IgD-negative memory B cell (primary cell): ENCODE results near the gene FBXO34. TPM values are rescaled to one million over a fixed set of nuclear protein-coding genes. Genes with fewer than 3 reads are reported as not detected.
A peak's percentile ranks its signal among the peaks of the same experiment; 100 is the strongest.
"Not testable (repeated sequence)": the region's sequence is repeated elsewhere in the genome, so short reads cannot be mapped to it uniquely, and the experiment has no call there.

ENCODE experiments used
- H3K27ac Mint-ChIP-seq, 3 donors: one replicate each; pipeline ENCODE4 v1.8.0; 2020 to 2022; ENCODE audit warnings: mild to moderate bottlenecking in 3 of 3, mixed read lengths in 3 of 3, moderate library complexity in 1 of 3
- H3K27me3 Mint-ChIP-seq: one replicate; pipeline ENCODE4 v1.8.0; 2021; ENCODE audit warnings: mixed read lengths
- H3K36me3 Mint-ChIP-seq: one replicate; pipeline ENCODE4 v1.8.0; 2020; ENCODE audit warnings: mild to moderate bottlenecking, mixed read lengths
- H3K4me1 Mint-ChIP-seq, 3 donors: one replicate each; pipeline ENCODE4 v1.8.0; 2020 to 2022; ENCODE audit warnings: mixed read lengths in 3 of 3, mild to moderate bottlenecking in 1 of 3
- H3K4me3 Mint-ChIP-seq, 4 donors: one replicate each; pipeline ENCODE4 v1.8.0; 2020 to 2022; ENCODE audit warnings: mild to moderate bottlenecking in 4 of 4, mixed read lengths in 4 of 4, moderate library complexity in 3 of 4
- H3K9me3 Mint-ChIP-seq, 3 donors: one replicate each; pipeline ENCODE4 v1.8.0; 2020 to 2021; ENCODE audit warnings: mixed read lengths in 3 of 3, mild to moderate bottlenecking in 1 of 3
- polyA plus RNA-seq: library from polyadenylated mRNA; unstranded; fragments of 300-500 nt; fragmentation: Illumina TruSeq; gene quantifications from one replicate; pipeline ENCODE4 v1.2.3, GENCODE V29; 2021

Gene FBXO34
- polyA plus RNA-seq, 1 donor from 2014 or later: 23.7 TPM

DNA sequence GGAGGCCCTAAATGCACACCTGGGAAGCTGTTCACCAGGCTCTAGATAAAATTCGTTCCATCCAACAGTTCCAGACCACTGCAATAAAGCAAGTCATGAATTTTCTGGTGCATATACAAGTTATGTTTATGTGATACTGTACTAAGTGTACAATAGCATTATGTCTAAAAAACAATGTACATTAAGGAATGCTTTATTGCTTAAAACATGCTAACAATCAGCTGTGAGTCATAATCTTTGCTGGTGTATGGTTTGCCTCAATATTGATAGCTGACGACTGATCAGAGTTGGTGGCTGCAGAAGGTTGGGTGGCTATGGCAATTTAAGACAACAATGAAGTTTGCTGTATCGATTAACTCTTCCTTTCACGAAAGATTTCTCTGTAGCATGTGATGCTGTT lies 88.1 kb downstream of the FBXO34 start:
- Mint-ChIP-seq H3K27me3 (no peaks in the 10 kb centered on the region), H3K4me3 (no peak overlapping the region), H3K36me3 (peaks cover 3% of the 10 kb centered on the region), H3K9me3 (no peaks in the 10 kb centered on the region), H3K27ac (no peak overlapping the region), H3K4me1 (peaks cover 0 to 4% (median 1%) of the 10 kb centered on the region in 3 donors)

DNA sequence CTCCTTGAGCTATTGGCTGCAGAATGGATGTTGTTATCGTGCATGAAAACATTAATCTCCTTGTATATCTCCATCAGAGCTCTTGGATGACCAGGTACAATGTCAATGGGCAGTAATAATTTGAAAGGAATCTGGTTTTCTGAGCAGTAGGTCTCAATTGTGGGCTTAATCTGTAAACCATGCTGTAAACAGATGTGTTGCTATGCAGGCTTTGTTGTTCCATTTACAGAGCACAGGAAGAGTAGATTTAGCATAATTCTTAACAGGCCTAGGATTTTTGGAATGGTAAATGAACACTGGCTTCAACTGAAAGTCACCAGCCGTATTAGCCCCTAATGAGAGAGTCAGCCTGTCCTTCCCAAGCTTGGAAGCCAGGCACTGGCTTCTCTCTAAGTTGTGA lies 90.0 kb downstream of the FBXO34 start:
- H3K27ac Mint-ChIP-seq: no peak overlapping the region
- no peaks in the 10 kb centered on the region for H3K27me3 Mint-ChIP-seq
- no peak overlapping the region for H3K4me3 Mint-ChIP-seq
- peaks cover 0 to 2% (median 0%) of the 10 kb centered on the region in 3 donors for H3K4me1 Mint-ChIP-seq
- no peaks in the 10 kb centered on the region for H3K9me3 Mint-ChIP-seq
- peaks cover 3% of the 10 kb centered on the region for H3K36me3 Mint-ChIP-seq

DNA sequence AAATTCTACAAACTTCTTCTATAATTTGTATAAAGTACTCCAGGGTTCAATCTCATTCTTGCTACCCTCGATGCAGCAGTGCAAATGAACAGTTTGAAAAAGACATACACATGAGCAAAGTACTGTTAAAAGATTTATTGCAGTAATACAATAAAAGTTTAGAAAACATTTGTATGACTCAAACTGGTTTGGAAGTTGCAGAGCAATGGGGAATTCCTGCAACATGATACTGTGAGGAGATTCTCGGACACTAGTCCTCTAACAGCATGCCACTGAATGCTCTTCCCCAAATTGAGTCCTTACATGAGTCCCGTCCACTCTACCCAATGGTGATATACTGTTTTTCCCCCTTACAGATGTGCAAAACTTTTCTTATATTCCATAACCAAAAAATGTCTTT lies 95.0 kb downstream of the FBXO34 start:
- H3K4me3 Mint-ChIP-seq: no peak overlapping the region
- H3K27ac Mint-ChIP-seq: peak overlapping the region in 1 of 3 donors; percentile 65
- H3K27me3 Mint-ChIP-seq: no peaks in the 10 kb centered on the region
- H3K9me3 Mint-ChIP-seq: no peaks in the 10 kb centered on the region
- peaks cover 4% of the 10 kb centered on the region for H3K36me3 Mint-ChIP-seq
- H3K4me1 Mint-ChIP-seq: no peaks in the 10 kb centered on the region

DNA sequence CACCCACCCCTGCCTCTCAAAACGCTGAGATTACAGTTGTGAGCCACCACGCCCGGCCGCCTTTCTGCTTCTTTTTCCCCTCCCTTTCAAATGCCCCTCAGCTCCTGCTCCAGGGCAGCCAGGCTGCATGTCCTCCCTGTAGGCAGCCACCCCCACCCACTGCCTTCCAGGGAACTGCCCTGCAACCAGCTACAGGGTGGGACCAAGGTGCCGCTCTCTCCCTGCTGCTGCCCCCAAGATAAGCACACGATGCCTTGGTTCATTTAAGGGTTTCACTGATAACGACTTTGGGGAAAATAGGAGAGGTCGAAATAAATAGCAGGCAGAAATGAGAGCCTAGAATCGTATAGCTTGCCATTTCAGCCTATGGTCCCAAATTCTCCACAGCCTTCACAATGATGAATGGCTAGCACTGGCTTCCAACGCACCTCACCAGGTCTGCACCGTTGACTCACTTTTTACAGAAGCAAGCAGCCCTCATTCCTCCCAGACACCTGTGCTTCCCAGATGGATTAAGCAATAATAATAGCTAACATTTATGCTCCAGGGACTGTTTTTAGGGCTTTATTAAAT lies 99.7 kb downstream of the FBXO34 start:
- Mint-ChIP-seq H3K27me3 (no peaks in the 10 kb centered on the region), H3K27ac (no peak overlapping the region), H3K4me3 (no peak overlapping the region), H3K9me3 (no peaks in the 10 kb centered on the region), H3K4me1 (peaks cover 5 to 9% (median 7%) of the 10 kb centered on the region in 3 donors), H3K36me3 (peaks cover 9% of the 10 kb centered on the region)

DNA sequence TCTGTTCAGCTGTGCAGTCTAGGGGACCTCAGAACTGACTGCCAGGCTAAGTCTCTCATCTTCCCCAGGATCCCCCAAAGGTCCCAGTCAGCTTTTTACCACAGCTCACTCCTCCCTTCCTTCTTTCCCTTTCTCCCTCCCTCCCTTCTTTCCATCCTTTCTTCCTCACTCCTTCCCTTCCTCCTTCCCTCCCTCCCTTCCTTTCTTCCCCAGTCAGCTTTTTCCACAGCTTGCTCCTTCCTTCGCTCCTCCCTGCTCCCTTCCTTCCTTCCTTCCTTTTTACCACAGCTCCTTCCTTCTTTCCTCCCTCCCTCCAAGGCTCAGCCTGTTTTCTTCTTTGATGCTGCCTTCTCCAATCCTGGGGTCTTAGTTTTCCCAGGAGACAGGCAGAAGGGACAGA lies 101.2 kb downstream of the FBXO34 start:
- H3K4me1 Mint-ChIP-seq: peaks cover 5 to 9% (median 7%) of the 10 kb centered on the region in 3 donors
- H3K27me3 Mint-ChIP-seq: no peaks in the 10 kb centered on the region
- H3K9me3 Mint-ChIP-seq: no peaks in the 10 kb centered on the region
- peak overlapping the region in 1 of 4 donors; percentile 60 for H3K4me3 Mint-ChIP-seq
- peak overlapping the region in 1 of 3 donors; percentile 23 for H3K27ac Mint-ChIP-seq
- peaks cover 13% of the 10 kb centered on the region for H3K36me3 Mint-ChIP-seq

DNA sequence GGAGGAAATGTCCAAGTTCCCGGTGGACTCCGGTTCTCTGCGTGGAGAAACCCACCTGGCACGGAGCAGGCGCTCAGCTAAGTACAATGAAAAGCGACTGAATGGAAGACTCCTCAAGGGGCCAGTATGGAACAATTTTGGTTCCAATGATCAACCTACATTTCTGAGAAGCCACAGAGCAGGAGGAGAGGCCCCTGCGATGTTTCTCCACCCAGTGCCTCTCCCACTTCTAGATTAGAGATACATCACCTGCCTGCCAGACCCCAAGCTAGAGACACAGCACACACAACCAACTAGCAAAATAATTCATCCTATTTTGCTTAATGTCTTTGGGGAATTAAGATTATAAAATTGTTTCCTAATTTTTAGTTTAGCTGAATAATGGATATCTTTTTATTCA lies 101.6 kb downstream of the FBXO34 start:
- peak overlapping the region in 1 of 4 donors; percentile 60 for H3K4me3 Mint-ChIP-seq
- H3K9me3 Mint-ChIP-seq: no peaks in the 10 kb centered on the region
- H3K4me1 Mint-ChIP-seq: peaks cover 5 to 9% (median 7%) of the 10 kb centered on the region in 3 donors
- no peaks in the 10 kb centered on the region for H3K27me3 Mint-ChIP-seq
- H3K27ac Mint-ChIP-seq: peak overlapping the region in 1 of 3 donors; percentile 23
- H3K36me3 Mint-ChIP-seq: peaks cover 13% of the 10 kb centered on the region

DNA sequence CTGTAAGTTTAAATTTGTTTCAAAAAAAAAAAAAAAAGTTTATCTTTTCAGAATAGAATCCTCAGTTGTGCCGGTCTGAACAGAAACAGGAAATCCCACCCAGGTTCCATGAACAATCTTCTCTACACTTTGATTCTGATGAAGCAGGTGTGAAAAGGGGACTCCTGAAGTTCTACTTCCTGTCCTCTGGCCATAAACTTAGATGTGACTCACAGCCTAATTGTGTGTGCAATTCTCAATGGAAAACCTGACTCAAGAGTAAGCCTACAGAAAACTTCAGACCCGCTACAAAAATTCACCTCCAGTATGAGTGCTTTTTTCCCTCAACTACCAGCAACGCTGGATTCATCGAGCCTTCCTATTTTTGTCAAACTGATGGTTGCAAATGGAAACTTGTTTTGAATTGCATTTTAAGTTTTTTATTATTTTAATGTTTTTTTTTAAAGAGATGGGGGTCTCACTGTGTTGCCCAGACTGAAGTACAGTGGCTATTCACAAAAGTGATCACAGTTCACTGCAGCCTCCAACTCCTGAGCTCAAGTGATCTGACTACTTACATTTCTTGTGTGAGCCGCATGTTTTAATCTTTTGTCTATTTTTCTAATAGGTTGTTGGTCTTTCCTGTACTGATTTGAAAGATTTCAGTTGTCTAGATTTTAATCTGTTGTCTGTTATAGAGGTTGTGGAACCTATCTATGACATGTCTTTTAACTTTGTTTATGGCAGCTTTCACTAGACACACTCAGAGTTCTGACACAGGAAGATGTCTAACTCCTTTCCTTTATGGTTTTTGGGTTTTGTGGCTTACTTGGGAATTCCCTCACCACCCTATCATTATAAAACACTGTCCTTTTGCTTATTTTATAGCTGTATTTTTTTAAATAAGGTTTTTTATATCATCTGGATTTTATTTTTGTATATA lies 102.8 kb downstream of the FBXO34 start:
- Mint-ChIP-seq H3K4me3 (no peak overlapping the region), H3K27me3 (no peaks in the 10 kb centered on the region), H3K9me3 (no peaks in the 10 kb centered on the region), H3K36me3 (peaks cover 13% of the 10 kb centered on the region), H3K27ac (peak overlapping the region in 1 of 3 donors; percentile 77), H3K4me1 (peaks cover 5 to 9% (median 7%) of the 10 kb centered on the region in 3 donors)

DNA sequence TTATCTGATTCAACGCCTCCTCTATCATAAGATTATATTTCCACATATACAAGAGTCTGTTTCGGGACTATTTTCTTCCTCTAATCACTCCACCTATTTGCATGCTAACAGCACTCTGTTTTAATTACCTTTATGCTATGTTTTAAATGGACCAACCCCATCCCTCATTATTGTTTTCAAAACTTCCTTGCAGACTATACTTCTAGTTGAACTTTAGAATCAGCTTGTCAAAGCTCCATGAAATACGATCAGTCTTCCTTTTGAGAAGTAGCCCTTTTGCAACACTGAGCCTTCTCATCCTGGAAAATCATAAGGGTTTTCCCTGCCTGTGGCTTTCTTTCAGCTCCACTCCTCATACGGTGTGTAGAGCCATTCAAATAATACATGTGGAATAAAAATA lies 103.5 kb downstream of the FBXO34 start:
- H3K4me1 Mint-ChIP-seq: peaks cover 5 to 9% (median 7%) of the 10 kb centered on the region in 3 donors
- H3K27me3 Mint-ChIP-seq: no peaks in the 10 kb centered on the region
- H3K27ac Mint-ChIP-seq: peak overlapping the region in 2 of 3 donors; percentile 26 to 31
- H3K36me3 Mint-ChIP-seq: peaks cover 13% of the 10 kb centered on the region
- no peaks in the 10 kb centered on the region for H3K9me3 Mint-ChIP-seq
- H3K4me3 Mint-ChIP-seq: no peak overlapping the region

DNA sequence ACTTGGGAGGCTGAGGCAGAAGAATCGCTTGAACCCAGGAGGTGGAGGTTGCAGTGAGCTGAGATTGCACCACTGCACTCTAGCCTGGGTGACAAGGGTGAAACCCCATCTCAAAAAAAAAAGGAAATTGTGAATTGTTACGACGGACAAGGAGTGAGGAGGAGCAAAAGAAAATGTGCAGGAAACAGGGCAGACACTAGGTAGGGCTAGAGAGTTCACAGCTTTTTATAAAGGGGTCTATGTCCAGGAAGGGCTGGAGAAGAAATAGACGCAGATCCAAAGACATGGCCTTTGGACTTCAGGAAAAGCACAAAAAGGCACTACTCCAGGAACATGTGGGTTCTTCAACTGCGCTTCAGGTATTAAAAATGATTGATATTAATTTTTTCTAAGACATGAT lies 106.0 kb downstream of the FBXO34 start:
- Mint-ChIP-seq H3K27ac (no peak overlapping the region), H3K4me3 (no peak overlapping the region), H3K9me3 (no peaks in the 10 kb centered on the region), H3K36me3 (peaks cover 10% of the 10 kb centered on the region), H3K27me3 (no peaks in the 10 kb centered on the region), H3K4me1 (peaks cover 5 to 9% (median 7%) of the 10 kb centered on the region in 3 donors)

DNA sequence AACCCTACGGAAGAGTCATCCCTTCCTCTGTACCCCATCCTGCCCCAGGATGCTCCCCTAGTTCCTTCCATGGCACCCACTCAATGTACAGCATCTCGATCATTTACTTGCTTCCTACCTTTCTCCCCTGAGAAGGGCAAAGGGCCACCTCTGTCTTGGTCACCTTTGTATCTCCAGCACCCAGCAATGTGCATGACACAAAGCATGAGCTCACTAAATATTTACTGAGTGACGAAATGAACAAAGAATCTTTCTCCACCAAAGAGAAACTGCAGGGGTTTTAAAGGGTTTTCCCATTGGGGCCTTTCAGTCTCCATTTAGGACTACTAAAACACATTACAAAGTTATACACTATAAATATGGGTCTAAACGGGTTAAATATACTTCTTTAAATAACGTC lies 109.8 kb downstream of the FBXO34 start:
- H3K4me1 Mint-ChIP-seq: no peaks in the 10 kb centered on the region
- H3K4me3 Mint-ChIP-seq: no peak overlapping the region
- no peaks in the 10 kb centered on the region for H3K9me3 Mint-ChIP-seq
- peaks cover 12% of the 10 kb centered on the region for H3K36me3 Mint-ChIP-seq
- no peaks in the 10 kb centered on the region for H3K27me3 Mint-ChIP-seq
- H3K27ac Mint-ChIP-seq: peak overlapping the region in 1 of 3 donors; percentile 46

DNA sequence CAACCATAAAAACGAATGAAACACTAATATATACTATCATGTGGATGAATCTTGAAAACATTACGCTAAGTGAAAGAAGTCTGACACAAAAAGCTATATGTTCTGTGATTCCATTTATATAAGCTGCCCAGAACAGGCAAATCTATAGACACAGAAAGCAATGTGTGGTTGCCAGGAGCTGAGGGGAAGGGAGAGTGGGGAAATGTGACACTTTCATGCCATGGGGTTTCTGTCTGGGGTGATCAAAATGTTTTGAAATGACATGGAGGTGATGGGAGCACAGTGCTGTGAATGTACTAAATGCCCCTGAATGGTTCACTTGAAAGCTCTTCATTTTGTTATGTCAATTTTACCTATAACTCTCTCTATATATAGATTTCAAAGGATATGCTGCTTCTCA lies 110.3 kb downstream of the FBXO34 start:
- Mint-ChIP-seq H3K9me3 (no peaks in the 10 kb centered on the region), H3K36me3 (peaks cover 9% of the 10 kb centered on the region), H3K4me3 (no peak overlapping the region), H3K4me1 (peaks cover 0 to 3% (median 0%) of the 10 kb centered on the region in 3 donors), H3K27ac (no peak overlapping the region), H3K27me3 (no peaks in the 10 kb centered on the region)

DNA sequence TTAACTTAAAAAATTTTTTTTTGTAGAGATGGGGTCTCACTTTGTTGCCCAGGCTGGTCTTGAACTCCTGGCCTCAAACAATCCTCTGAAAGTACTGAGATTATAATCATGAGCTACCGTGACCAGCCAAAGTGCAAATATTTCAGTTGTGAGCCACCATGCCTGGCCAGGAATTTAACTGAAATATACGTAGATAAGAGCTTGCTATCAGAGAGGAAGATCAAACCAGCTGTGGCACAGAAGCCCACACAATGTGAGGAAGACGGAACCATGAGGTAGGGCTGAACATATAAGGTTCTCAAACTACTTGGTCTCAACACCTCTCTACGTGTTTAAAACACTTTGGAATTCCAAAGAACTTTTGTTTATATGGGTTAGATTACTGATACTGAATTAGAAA lies 111.3 kb downstream of the FBXO34 start:
- Mint-ChIP-seq H3K27me3 (no peaks in the 10 kb centered on the region), H3K4me3 (no peak overlapping the region), H3K9me3 (no peaks in the 10 kb centered on the region), H3K36me3 (peaks cover 5% of the 10 kb centered on the region), H3K4me1 (peaks cover 0 to 3% (median 0%) of the 10 kb centered on the region in 3 donors), H3K27ac (no peak overlapping the region)

DNA sequence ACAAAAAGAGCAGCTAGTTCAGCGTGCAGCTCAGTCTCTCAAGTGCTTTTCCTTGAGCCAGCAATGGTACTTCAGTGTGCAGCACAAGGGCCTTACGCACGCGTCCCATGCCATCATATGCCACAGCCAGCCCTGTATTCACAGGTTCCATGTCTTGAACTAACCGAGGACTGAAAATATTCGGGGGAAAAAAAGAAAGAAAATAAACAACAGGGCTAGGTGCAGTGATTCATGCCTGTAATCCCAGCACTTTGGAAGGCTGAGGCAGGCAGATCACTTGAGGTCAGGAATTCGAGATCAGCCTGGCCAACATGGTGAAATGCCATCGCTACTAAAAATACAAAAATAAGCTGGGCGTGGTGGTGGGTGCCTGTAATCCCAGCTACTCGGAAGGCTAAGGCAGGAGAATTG lies 111.8 kb downstream of the FBXO34 start:
- H3K27ac Mint-ChIP-seq, H3K4me1 Mint-ChIP-seq, H3K27me3 Mint-ChIP-seq, H3K9me3 Mint-ChIP-seq, H3K36me3 Mint-ChIP-seq, H3K4me3 Mint-ChIP-seq: not testable (repeated sequence)

DNA sequence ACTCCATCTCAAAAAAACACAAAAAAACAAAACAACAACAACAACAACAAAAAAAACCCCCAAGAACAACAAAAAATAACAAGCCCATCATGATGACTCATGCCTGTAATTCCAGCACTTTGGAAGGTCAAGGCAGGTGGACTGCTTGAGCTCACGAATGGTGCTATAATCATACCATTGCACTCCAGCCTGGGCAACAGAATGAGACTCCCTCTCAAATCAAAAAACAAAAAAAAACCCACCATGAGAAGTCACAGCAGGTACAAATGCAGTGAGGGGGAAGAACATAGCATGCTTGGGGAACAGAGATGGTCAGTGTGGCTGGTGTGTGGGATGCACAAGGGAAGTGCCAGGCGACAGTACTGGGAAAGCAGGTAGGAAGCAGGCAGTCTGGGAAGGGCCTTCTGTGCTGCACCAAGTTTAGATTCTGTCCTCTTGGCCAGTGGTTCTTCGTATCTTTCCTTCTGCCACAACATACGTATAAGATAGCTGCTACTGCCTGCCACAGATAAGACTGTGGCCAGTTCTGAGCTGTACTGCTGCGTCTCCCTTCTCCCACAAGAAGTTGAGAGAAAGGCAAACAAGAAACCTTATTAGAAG lies 112.4 kb downstream of the FBXO34 start:
- Mint-ChIP-seq H3K9me3 (no peaks in the 10 kb centered on the region), H3K36me3 (peaks cover 8% of the 10 kb centered on the region), H3K27me3 (no peaks in the 10 kb centered on the region), H3K4me3 (no peak overlapping the region), H3K4me1 (peaks cover 0 to 3% (median 0%) of the 10 kb centered on the region in 3 donors), H3K27ac (no peak overlapping the region)

DNA sequence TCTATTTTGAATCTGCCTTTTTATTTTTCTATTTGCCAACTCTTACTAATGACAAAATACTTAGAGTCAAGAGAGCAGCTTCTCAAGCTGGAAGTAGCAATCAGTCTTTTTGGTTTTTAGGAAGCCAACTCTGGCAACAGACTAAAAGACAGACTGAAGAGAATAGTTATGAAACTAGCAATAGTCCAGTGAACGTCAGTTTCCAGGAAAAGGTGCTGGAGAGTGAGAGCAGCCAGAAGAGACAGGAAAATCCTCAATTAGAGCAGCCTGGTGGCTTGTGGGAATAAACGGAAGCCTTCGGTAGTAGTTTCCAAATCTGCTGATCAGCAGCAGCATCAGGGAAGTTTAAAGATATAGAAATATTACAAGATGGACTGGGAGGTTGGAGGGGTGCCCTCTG lies 113.3 kb downstream of the FBXO34 start:
- Mint-ChIP-seq H3K9me3 (no peaks in the 10 kb centered on the region), H3K4me3 (no peak overlapping the region), H3K27me3 (no peaks in the 10 kb centered on the region), H3K27ac (no peak overlapping the region), H3K4me1 (peaks cover 0 to 3% (median 0%) of the 10 kb centered on the region in 3 donors), H3K36me3 (peaks cover 8% of the 10 kb centered on the region)
